Measurements from ENCODE around the gene ATP8B2.
"Not testable (repeated sequence)": the region's sequence is repeated elsewhere in the genome, so short reads cannot be mapped to it uniquely, and the experiment has no call there.

Gene ATP8B2

GRCh38 chr1:154347961-154348360 is 22.6 kb downstream of the ATP8B2 start:
- DNase-seq (ENCODE audit: low read depth), result no peak

GRCh38 chr1:154348429-154349076 is 23.2 kb downstream of the ATP8B2 start:
- DNase-seq (ENCODE audit: low read depth), result no peak

- no peak for DNase-seq (ENCODE audit: low read depth)
Measured at GRCh38 chr1:154349121-154349520, 23.8 kb downstream of the ATP8B2 start.

GRCh38 chr1:154350383-154350782 is 25.1 kb downstream of the ATP8B2 start:
- no peak for DNase-seq (ENCODE audit: low read depth)

- no peak for DNase-seq (ENCODE audit: low read depth)
Measured at GRCh38 chr1:154351363-154352068, 26.2 kb downstream of the ATP8B2 start.

- DNase-seq (ENCODE audit: low read depth), result no peak
Measured at GRCh38 chr1:154352245-154352580, 26.9 kb downstream of the ATP8B2 start.

GRCh38 chr1:154352581-154353459 is 27.5 kb downstream of the ATP8B2 start:
- DNase-seq (ENCODE audit: low read depth), result no peak

- peak; percentile 33 for DNase-seq (ENCODE audit: low read depth)
Measured at GRCh38 chr1:154353460-154353904, 28.2 kb downstream of the ATP8B2 start.

GRCh38 chr1:154353966-154354365 is 28.6 kb downstream of the ATP8B2 start:
- DNase-seq (ENCODE audit: low read depth), result no peak

- DNase-seq (ENCODE audit: low read depth), result no peak
Measured at GRCh38 chr1:154358519-154358918, 33.2 kb downstream of the ATP8B2 start.

GRCh38 chr1:154360288-154360687 is 35.0 kb downstream of the ATP8B2 start:
- DNase-seq (ENCODE audit: low read depth), result no peak

- not testable (repeated sequence) for DNase-seq (ENCODE audit: low read depth)
Measured at GRCh38 chr1:154360881-154361280, 35.6 kb downstream of the ATP8B2 start.

- DNase-seq (ENCODE audit: low read depth), result no peak
Measured at GRCh38 chr1:154361357-154361756, 36.0 kb downstream of the ATP8B2 start.

- DNase-seq (ENCODE audit: low read depth), result no peak
Measured at GRCh38 chr1:154371436-154371835, 46.1 kb downstream of the ATP8B2 start.

GRCh38 chr1:154373777-154374357 is 48.5 kb downstream of the ATP8B2 start:
- not testable (repeated sequence) for DNase-seq (ENCODE audit: low read depth)

- no peak for DNase-seq (ENCODE audit: low read depth)
Measured at GRCh38 chr1:154379301-154379700, 54.0 kb downstream of the ATP8B2 start.

GRCh38 chr1:154384650-154385489 is 59.5 kb downstream of the ATP8B2 start:
- DNase-seq (ENCODE audit: low read depth), result no peak

- DNase-seq (ENCODE audit: low read depth), result peak; percentile 74
Measured at GRCh38 chr1:154386643-154387352, 61.5 kb downstream of the ATP8B2 start.

GRCh38 chr1:154391086-154391770 is 65.9 kb downstream of the ATP8B2 start:
- DNase-seq (ENCODE audit: low read depth), result no peak

- no peak for DNase-seq (ENCODE audit: low read depth)
Measured at GRCh38 chr1:154398141-154398540, 72.8 kb downstream of the ATP8B2 start.

Data from activated T-cell treated with anti-CD3 and anti-CD28 coated beads for 24 hours (primary cell).